K562 (cell line): ENCODE measurements around the gene NTSR1. TPM values are rescaled to one million over a fixed set of nuclear protein-coding genes. Genes with fewer than 3 reads are reported as not detected.

Source experiments
- ATAC-seq: fragments of 200-7000 bp; cut with Tn5 transposase; 3 replicates; pipeline ENCODE4 v1.9.1; 2020; ENCODE audit warnings: moderate library complexity
- BruUV-seq: library from RNA; stranded (reverse); fragments of 400-500 nt; replicated peaks from 2 replicates; lab custom pipeline; 2021; lab: Mats Ljungman, UMichigan
- CTCF ChIA-PET: fragments of 300-600 bp; formaldehyde crosslinking; extraction: SDS; loops from one replicate; lab custom pipeline; 2021; ENCODE audit warnings: low intra/inter-chr PET ratio; lab: Yijun Ruan, JAX
- POLR2A ChIA-PET: fragments of 300-600, 350-650 bp; sonication (Branson Sonifier 250); formaldehyde crosslinking; extraction: SDS; loops from one replicate; lab custom pipeline; 2021; ENCODE audit warnings: antibody characterized with exemption, inconsistent platforms; lab: Yijun Ruan, JAX
- DNase-seq, 4 experiments: peaks; one replicate each; pipeline versions ENCODE4 v3.0.0 to v3.0.0-alpha.2; 2011 to 2018; ENCODE audit warnings: low spot score in 3 of 4, mixed read lengths in 3 of 4; ENCODE audit errors: extremely low read depth in 1 of 4
- FAIRE-seq: peaks from 2 replicates; lab custom pipeline; 2011; peaks lifted over from hg19 to GRCh38; lab: Jason Lieb, UNC
- H2AFZ ChIP-seq: 2 replicates; pipeline ENCODE4 v1.6.0; 2011; ENCODE audit warnings: low read depth, low read length, control low read depth, inconsistent platforms
- H3K27ac ChIP-seq: fragments of 200-600 bp; 3 replicates; pipeline ENCODE4 v1.8.0; 2011; ENCODE audit warnings: low read depth, mild to moderate bottlenecking, control low read depth, inconsistent platforms, low read length, moderate library complexity, mixed read lengths; ENCODE audit errors: extremely low read depth
- H3K27me3 ChIP-seq, 2 experiments: fragments of 300-600 bp in 1 of 2; 2 replicates in 1 of 2; 3 replicates in 1 of 2; pipeline versions ENCODE4 v1.6.0 to v1.8.0; 2011; ENCODE audit warnings: inconsistent platforms in 2 of 2, low read length in 2 of 2, mild to moderate bottlenecking in 1 of 2, mixed read lengths in 1 of 2, moderate library complexity in 1 of 2; ENCODE audit not compliant: control insufficient read depth in 2 of 2, insufficient read depth in 2 of 2
- H3K36me3 ChIP-seq: fragments of 300-600 bp; 3 replicates; pipeline ENCODE4 v1.8.0; 2011; ENCODE audit warnings: mild to moderate bottlenecking, low read length, inconsistent platforms; ENCODE audit not compliant: control insufficient read depth, insufficient read depth
- H3K4me1 ChIP-seq, 2 experiments: fragments of 200-600 bp in 1 of 2; replicated peaks in 1 of 2; 2 replicates in 1 of 2; 3 replicates in 1 of 2; pipeline versions ENCODE4 v1.5.1 to v1.8.0; 2011; ENCODE audit warnings: inconsistent platforms in 2 of 2, low read length in 2 of 2, mild to moderate bottlenecking in 1 of 2, mixed read lengths in 1 of 2, moderate library complexity in 1 of 2; ENCODE audit not compliant: control insufficient read depth in 2 of 2, insufficient read depth in 2 of 2
- H3K4me2 ChIP-seq: 2 replicates; pipeline ENCODE4 v1.6.1; 2011; ENCODE audit warnings: low read length, control low read depth, inconsistent platforms, mixed read lengths; ENCODE audit not compliant: insufficient read depth
- H3K4me3 ChIP-seq: fragments of 200-600 bp; sonication (generic), shearing (Covaris generic); 2 replicates; pipeline ENCODE4 v1.5.1; 2016; ENCODE audit warnings: control low read depth, inconsistent platforms
- H3K79me2 ChIP-seq: fragments of 200-600 bp; 3 replicates; pipeline ENCODE4 v1.8.0; 2011; ENCODE audit warnings: low read length, inconsistent platforms; ENCODE audit not compliant: control insufficient read depth, insufficient read depth
- H3K9ac ChIP-seq, 2 experiments: 2 replicates each; pipeline versions ENCODE4 v1.6.0 to v1.6.1; 2011; ENCODE audit warnings: low read depth in 2 of 2, low read length in 2 of 2, control low read depth in 1 of 2, inconsistent platforms in 1 of 2, mild to moderate bottlenecking in 1 of 2, mixed read lengths in 1 of 2; ENCODE audit not compliant: insufficient read depth in 1 of 2
- H3K9me1 ChIP-seq: one replicate; pipeline ENCODE4 v1.6.0; 2011; ENCODE audit warnings: inconsistent platforms, mild to moderate bottlenecking, low read length, moderate library complexity; ENCODE audit not compliant: control insufficient read depth, insufficient read depth
- H3K9me3 ChIP-seq: replicated peaks from 2 replicates; pipeline ENCODE4 v1.5.1; 2011; ENCODE audit warnings: low read depth, low read length, inconsistent platforms; ENCODE audit not compliant: control insufficient read depth, insufficient read depth
- H4K20me1 ChIP-seq: replicated peaks from 2 replicates; pipeline ENCODE4 v1.6.1; 2011; ENCODE audit warnings: low read length, inconsistent platforms, mixed read lengths; ENCODE audit not compliant: control insufficient read depth, insufficient read depth
- ARID3A ChIP-seq: IDR thresholded peaks from 2 replicates; pipeline ENCODE4 v1.6.1; 2012; ENCODE audit warnings: low read depth, low read length, improper control_type of control experiment, borderline replicate concordance
- GTF3C2 ChIP-seq: IDR thresholded peaks from 3 replicates; pipeline ENCODE4 v1.6.1; 2011; ENCODE audit warnings: borderline replicate concordance, mild to moderate bottlenecking, moderate library complexity; ENCODE audit not compliant: insufficient read length; ENCODE audit errors: extremely low read depth
- NR0B1 ChIP-seq: fragments of 450-650 bp; IDR thresholded peaks from one replicate; pipeline ENCODE4 v1.6.1; 2018; ENCODE audit warnings: mild to moderate bottlenecking, moderate library complexity; ENCODE audit not compliant: partially characterized antibody
- TAF15 ChIP-seq: fragments of 200-400 bp; formaldehyde crosslinking; IDR thresholded peaks from 2 replicates; pipeline ENCODE4 v1.6.1; 2017; ENCODE audit warnings: mild to moderate bottlenecking, low read depth, low read length, moderate library complexity
- ZKSCAN1 ChIP-seq: fragments of 150-350 bp; IDR thresholded peaks from 2 replicates; pipeline ENCODE4 v1.6.1; 2016; ENCODE audit warnings: low read depth, low read length
- WGBS: fragments of 100-300 bp; shearing (Covaris generic); methylation state at CpG from one replicate; pipeline ENCODE4 v1.1.6; 2016; ENCODE audit warnings: low coverage, mixed read lengths; ENCODE audit not compliant: insufficient coverage; ENCODE audit errors: missing lambda C conversion rate; 5-methylcytosine and 5-hydroxymethylcytosine counted together
- in situ Hi-C: fragments of 300-500 bp; cut with MboI; formaldehyde crosslinking; loops from 4 replicates; pipeline ENCODE4 v1.15.0; 2018; ENCODE audit warnings: inconsistent platforms, mixed read lengths
- intact Hi-C: fragments of 100-400 bp; cut with micrococcal nuclease; formaldehyde crosslinking; loops from 2 replicates; pipeline ENCODE4 v1.14.2; 2022
- polyA plus RNA-seq, 8 experiments: library from polyadenylated mRNA; depleted of rRNA in 4 of 8; stranded (reverse) in 5 of 8; unstranded in 3 of 8; fragments of >200 nt; fragmentation: Nextera tagmentation in 2 of 8; fragmentation: Illumina TruSeq in 1 of 8; extraction: Ambion mirVana in 2 of 8; extraction: Trizol in 1 of 8; gene quantifications; 2 replicates each; pipeline versions ENCODE4 v1.2.1 to v1.2.3, GENCODE V29; 2011 to 2014; ENCODE audit warnings: inconsistent platforms in 1 of 8, missing spikeins in 1 of 8
- total RNA-seq, 7 experiments: library from RNA; depleted of rRNA in 6 of 7; stranded (reverse); fragments of >200 nt in 6 of 7; fragmentation: Illumina TruSeq in 2 of 7; extraction: Trizol in 2 of 7; gene quantifications; 2 replicates each; pipeline versions ENCODE4 v1.2.1 to v1.2.3, GENCODE V29; 2011 to 2021; ENCODE audit warnings: low replicate concordance in 1 of 7

NTSR1 gene
- total and polyA plus RNA-seq, 9 of the 15 experiments (the other 6 are each of a cell fraction or from before 2014, with no cell fraction given) = 0.04 to 0.40 (median 0.13) TPM; not detected in 3

- H3K9ac ChIP-seq = no peak overlapping the region
- H3K27me3 ChIP-seq = peaks cover 57 to 97% of the 10 kb centered on the region in 2 experiments
- H3K79me2 ChIP-seq = no peaks in the 10 kb centered on the region
- H3K4me1 ChIP-seq = peaks cover 0 to 21% of the 10 kb centered on the region in 2 experiments; a peak in 1 of 5 replicates
- in situ Hi-C loops (no loop called here), intact Hi-C loops (no loop called here)
- DNase-seq (no peak), ATAC-seq (no peak), FAIRE-seq (no peak)
- H3K9me3 ChIP-seq = no peaks in the 10 kb centered on the region
- no peak overlapping the region for H3K4me3 ChIP-seq
- no peak for TF ChIP-seq TAF15
- TF ChIP-seq GTF3C2 = no peak
- TF ChIP-seq NR0B1 = no peak
- TF ChIP-seq ZKSCAN1 = no peak
- no peak for TF ChIP-seq ARID3A
- H3K9me1 ChIP-seq = peaks cover 2% of the 10 kb centered on the region
- WGBS = 15% methylated on average over 14 of the region's 16 CpGs
- no peak overlapping the region for H3K27ac ChIP-seq
- H2AFZ ChIP-seq = no peak overlapping the region
- BruUV-seq = no TSS peak
- no peaks in the 10 kb centered on the region for H3K36me3 ChIP-seq
- CTCF ChIA-PET = no interaction called here
- H3K4me2 ChIP-seq = no peak overlapping the region
- POLR2A ChIA-PET = no interaction called here
- 0 out of 2 replicates have a peak, but pooled peaks cover 13% of the 10 kb centered on the region for H4K20me1 ChIP-seq
Measured at GRCh38 chr20:62696434-62696957, 12.1 kb upstream of the NTSR1 start.
